H9 (cell line): Measurements from ENCODE around the gene RAB1A. TPM values are rescaled to one million over a fixed set of nuclear protein-coding genes. Genes with fewer than 3 reads are reported as not detected.

Source experiments
- DNase-seq: peaks from one replicate; pipeline ENCODE4 v3.0.0-alpha.2; 2017
- H2AFZ ChIP-seq: one replicate; pipeline ENCODE4 v1.6.1; 2013; ENCODE audit warnings: mild to moderate bottlenecking, low read length, control low read depth, moderate library complexity
- H2AK5ac ChIP-seq: 2 replicates; pipeline ENCODE4 v1.6.1; 2013; ENCODE audit warnings: low read length, control low read depth, mixed read lengths; ENCODE audit not compliant: insufficient read length
- H2BK120ac ChIP-seq: one replicate; pipeline ENCODE4 v1.6.1; 2013; ENCODE audit warnings: low read depth, mild to moderate bottlenecking, low read length, control low read depth, inconsistent platforms; ENCODE audit not compliant: poor library complexity, severe bottlenecking
- H2BK12ac ChIP-seq: 2 replicates; pipeline ENCODE4 v1.6.1; 2013; ENCODE audit warnings: low read length, control low read depth, mixed read lengths, low read depth; ENCODE audit not compliant: insufficient read length
- H2BK15ac ChIP-seq: 2 replicates; pipeline ENCODE4 v1.6.1; 2013; ENCODE audit warnings: low read depth, low read length, control low read depth
- H2BK20ac ChIP-seq: one replicate; pipeline ENCODE4 v1.6.1; 2013; ENCODE audit warnings: low read depth, mild to moderate bottlenecking, low read length, control low read depth, inconsistent platforms; ENCODE audit not compliant: poor library complexity, severe bottlenecking
- H2BK5ac ChIP-seq: 2 replicates; pipeline ENCODE4 v1.6.1; 2013; ENCODE audit warnings: low read length, control low read depth, mixed read lengths; ENCODE audit not compliant: insufficient read length
- H3K14ac ChIP-seq: 2 replicates; pipeline ENCODE4 v1.6.1; 2013; ENCODE audit warnings: low read length, control low read depth; ENCODE audit not compliant: insufficient read depth
- H3K18ac ChIP-seq: 2 replicates; pipeline ENCODE4 v1.6.1; 2013; ENCODE audit warnings: low read depth, mild to moderate bottlenecking, mixed read lengths, low read length, control low read depth; ENCODE audit not compliant: insufficient read length
- H3K23ac ChIP-seq: 2 replicates; pipeline ENCODE4 v1.6.1; 2013; ENCODE audit warnings: low read length, control low read depth, mixed read lengths, low read depth; ENCODE audit not compliant: insufficient read length
- H3K23me2 ChIP-seq: 2 replicates; pipeline ENCODE4 v1.6.1; 2013; ENCODE audit warnings: low read depth, mild to moderate bottlenecking, mixed read lengths, low read length, control low read depth; ENCODE audit not compliant: insufficient read length, poor library complexity, severe bottlenecking
- H3K27ac ChIP-seq: 2 replicates; pipeline ENCODE4 v1.5.1; 2013; ENCODE audit warnings: low read length, control low read depth, mixed read lengths, low read depth; ENCODE audit not compliant: insufficient read length
- H3K27me3 ChIP-seq: 2 replicates; pipeline ENCODE4 v1.6.1; 2013; ENCODE audit warnings: low read length, control low read depth, inconsistent platforms; ENCODE audit not compliant: insufficient read depth
- H3K4ac ChIP-seq: 2 replicates; pipeline ENCODE4 v1.6.1; 2013; ENCODE audit warnings: low read depth, mild to moderate bottlenecking, control low read depth, inconsistent platforms, low read length, moderate library complexity
- H3K4me1 ChIP-seq: 2 replicates; pipeline ENCODE4 v1.6.1; 2013; ENCODE audit warnings: low read length, control low read depth, inconsistent platforms; ENCODE audit not compliant: insufficient read depth
- H3K4me2 ChIP-seq: 2 replicates; pipeline ENCODE4 v1.6.1; 2013; ENCODE audit warnings: low read length, control low read depth, mixed read lengths; ENCODE audit not compliant: insufficient read length, insufficient read depth
- H3K56ac ChIP-seq: 2 replicates; pipeline ENCODE4 v1.6.1; 2013; ENCODE audit warnings: low read depth, mild to moderate bottlenecking, mixed read lengths, low read length, control low read depth; ENCODE audit not compliant: insufficient read length
- H3K79me1 ChIP-seq: 2 replicates; pipeline ENCODE4 v1.6.1; 2013; ENCODE audit warnings: low read depth, mild to moderate bottlenecking, moderate library complexity, low read length, control low read depth, inconsistent platforms; ENCODE audit not compliant: insufficient read depth, poor library complexity, severe bottlenecking
- H3K79me2 ChIP-seq: 2 replicates; pipeline ENCODE4 v1.6.1; 2013; ENCODE audit warnings: low read length, control low read depth, inconsistent platforms; ENCODE audit not compliant: insufficient read depth
- H3K9ac ChIP-seq: 2 replicates; pipeline ENCODE4 v1.6.1; 2013; ENCODE audit warnings: low read length, control low read depth, mixed read lengths; ENCODE audit not compliant: insufficient read length; ENCODE audit errors: extremely low read depth
- H3K9me3 ChIP-seq: one replicate; pipeline ENCODE4 v1.6.1; 2013; ENCODE audit warnings: low read depth, low read length, inconsistent platforms; ENCODE audit not compliant: control insufficient read depth
- H3T11ph ChIP-seq: one replicate; pipeline ENCODE4 v1.6.1; 2013; ENCODE audit warnings: mild to moderate bottlenecking, low read length, control low read depth, inconsistent platforms
- H4K20me1 ChIP-seq: one replicate; pipeline ENCODE4 v1.6.1; 2013; ENCODE audit not compliant: control insufficient read depth, insufficient read length, insufficient read depth
- H4K5ac ChIP-seq: 2 replicates; pipeline ENCODE4 v1.6.1; 2013; ENCODE audit warnings: low read depth, mild to moderate bottlenecking, mixed read lengths, low read length, control low read depth; ENCODE audit not compliant: insufficient read length
- H4K8ac ChIP-seq: replicated peaks from 2 replicates; pipeline ENCODE4 v1.6.1; 2013; ENCODE audit warnings: low read length, control low read depth, mixed read lengths, low read depth; ENCODE audit not compliant: insufficient read length
- H4K91ac ChIP-seq: 2 replicates; pipeline ENCODE4 v1.6.1; 2013; ENCODE audit warnings: low read depth, mild to moderate bottlenecking, moderate library complexity, mixed read lengths, low read length, control low read depth; ENCODE audit not compliant: insufficient read length
- H3K27ac Mint-ChIP-seq, 3 experiments: 2 replicates in 2 of 3; 3 replicates in 1 of 3; pipeline ENCODE4 v1.8.0; 2020 to 2021; ENCODE audit warnings: mixed read lengths in 3 of 3, mild to moderate bottlenecking in 1 of 3, moderate library complexity in 1 of 3
- H3K27me3 Mint-ChIP-seq: 2 replicates; pipeline ENCODE4 v1.8.0; 2021; ENCODE audit warnings: low read depth, mild to moderate bottlenecking, moderate library complexity, mixed read lengths
- H3K36me3 Mint-ChIP-seq, 3 experiments: 2 replicates in 2 of 3; 3 replicates in 1 of 3; pipeline ENCODE4 v1.8.0; 2020 to 2021; ENCODE audit warnings: low read depth in 3 of 3, mixed read lengths in 3 of 3; ENCODE audit not compliant: insufficient read depth in 1 of 3
- H3K4me1 Mint-ChIP-seq, 2 experiments: 2 replicates each; pipeline ENCODE4 v1.8.0; 2020; ENCODE audit warnings: mixed read lengths in 2 of 2
- H3K4me3 Mint-ChIP-seq, 2 experiments: 2 replicates in 1 of 2; 3 replicates in 1 of 2; pipeline ENCODE4 v1.8.0; 2020 to 2021; ENCODE audit warnings: mild to moderate bottlenecking in 2 of 2, mixed read lengths in 2 of 2, moderate library complexity in 1 of 2
- H3K9me3 Mint-ChIP-seq, 2 experiments: 2 replicates in 1 of 2; 3 replicates in 1 of 2; pipeline ENCODE4 v1.8.0; 2020; ENCODE audit warnings: mild to moderate bottlenecking in 2 of 2, mixed read lengths in 2 of 2, moderate library complexity in 1 of 2
- WGBS: extraction: QIAGEN DNeasy Blood & Tissue Kit; methylation state at CpG from one replicate; pipeline ENCODE4 v1.1.7; 2013; ENCODE audit warnings: missing lambda C conversion rate, low lambda C conversion rate, mixed read lengths; ENCODE audit not compliant: insufficient read length; ENCODE audit errors: extremely low coverage; 5-methylcytosine and 5-hydroxymethylcytosine counted together
- total RNA-seq: library from RNA; stranded (reverse); gene quantifications from 2 replicates; pipeline ENCODE4 v1.2.1, GENCODE V29; 2021
- TF ChIP-seq, protein P1 (sequence below): fragments of 200-600 bp; sonication (generic); conservative IDR thresholded peaks from 3 replicates; pipeline ENCODE4 v1.8.0; 2021; ENCODE audit warnings: antibody characterized with exemption, mild to moderate bottlenecking

RAB1A gene
- total RNA-seq, 1 experiment from 2014 or later, result 112 TPM

DNA sequence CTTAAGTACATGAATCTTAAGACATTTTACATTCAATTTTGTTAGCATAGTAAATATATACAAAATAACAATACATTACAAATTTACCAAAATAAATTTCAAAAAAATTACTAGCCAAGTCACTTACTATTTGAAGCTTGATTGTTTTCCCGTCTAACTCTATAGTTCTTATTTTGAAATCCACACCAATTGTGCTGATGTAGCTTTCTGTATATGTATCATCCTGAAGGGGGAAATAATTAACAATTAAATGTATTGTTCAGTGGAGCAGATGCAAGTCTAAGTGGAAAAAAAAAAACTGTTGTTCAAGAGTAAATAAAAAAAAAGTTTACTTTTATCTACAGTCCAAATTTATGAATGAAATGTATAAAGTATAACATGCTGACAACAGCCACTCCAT, 32.1 kb downstream of the RAB1A start:
- H2BK20ac ChIP-seq, result no peak overlapping the region
- H4K8ac ChIP-seq, result no peak overlapping the region
- no peak overlapping the region for H3K14ac ChIP-seq
- no peak overlapping the region for H2AFZ ChIP-seq
- no peak overlapping the region for H3K18ac ChIP-seq
- H3K56ac ChIP-seq, result no peak overlapping the region
- DNase-seq, result no peak
- no peak overlapping the region for H2BK5ac ChIP-seq
- no CpG with 5 or more reads among the region's 1 CpG for WGBS
- no peak overlapping the region for H4K91ac ChIP-seq
- H3K27me3 ChIP-seq, result no peaks in the 10 kb centered on the region
- no peak overlapping the region for H2BK15ac ChIP-seq
- H3K9ac ChIP-seq, result no peak overlapping the region
- H3K27me3 Mint-ChIP-seq, result no peaks in the 10 kb centered on the region
- H3K23me2 ChIP-seq, result no peaks in the 10 kb centered on the region
- H3K4me1 ChIP-seq, result no peaks in the 10 kb centered on the region
- H3K4me2 ChIP-seq, result no peak overlapping the region
- H3K4me3 Mint-ChIP-seq, result no peak overlapping the region
- no peaks in the 10 kb centered on the region for H3K79me2 ChIP-seq
- H4K20me1 ChIP-seq, result no peaks in the 10 kb centered on the region
- TF ChIP-seq, protein P1, sequence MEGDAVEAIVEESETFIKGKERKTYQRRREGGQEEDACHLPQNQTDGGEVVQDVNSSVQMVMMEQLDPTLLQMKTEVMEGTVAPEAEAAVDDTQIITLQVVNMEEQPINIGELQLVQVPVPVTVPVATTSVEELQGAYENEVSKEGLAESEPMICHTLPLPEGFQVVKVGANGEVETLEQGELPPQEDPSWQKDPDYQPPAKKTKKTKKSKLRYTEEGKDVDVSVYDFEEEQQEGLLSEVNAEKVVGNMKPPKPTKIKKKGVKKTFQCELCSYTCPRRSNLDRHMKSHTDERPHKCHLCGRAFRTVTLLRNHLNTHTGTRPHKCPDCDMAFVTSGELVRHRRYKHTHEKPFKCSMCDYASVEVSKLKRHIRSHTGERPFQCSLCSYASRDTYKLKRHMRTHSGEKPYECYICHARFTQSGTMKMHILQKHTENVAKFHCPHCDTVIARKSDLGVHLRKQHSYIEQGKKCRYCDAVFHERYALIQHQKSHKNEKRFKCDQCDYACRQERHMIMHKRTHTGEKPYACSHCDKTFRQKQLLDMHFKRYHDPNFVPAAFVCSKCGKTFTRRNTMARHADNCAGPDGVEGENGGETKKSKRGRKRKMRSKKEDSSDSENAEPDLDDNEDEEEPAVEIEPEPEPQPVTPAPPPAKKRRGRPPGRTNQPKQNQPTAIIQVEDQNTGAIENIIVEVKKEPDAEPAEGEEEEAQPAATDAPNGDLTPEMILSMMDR, result no peak
- no peak overlapping the region for H3K23ac ChIP-seq
- no peak overlapping the region for H2BK120ac ChIP-seq
- no peak overlapping the region for H2AK5ac ChIP-seq
- H3K36me3 Mint-ChIP-seq, result peaks cover 13 to 59% (median 41%) of the 10 kb centered on the region in 3 experiments; a peak in 6 of 7 replicates
- no peak overlapping the region for H3K27ac ChIP-seq
- H3T11ph ChIP-seq, result no peak overlapping the region
- no peaks in the 10 kb centered on the region for H3K9me3 Mint-ChIP-seq
- H3K4me1 Mint-ChIP-seq, result no peaks in the 10 kb centered on the region
- H4K5ac ChIP-seq, result no peak overlapping the region
- no peaks in the 10 kb centered on the region for H3K9me3 ChIP-seq
- no peak overlapping the region for H3K27ac Mint-ChIP-seq
- no peaks in the 10 kb centered on the region for H3K79me1 ChIP-seq
- H2BK12ac ChIP-seq, result no peak overlapping the region
- no peak overlapping the region for H3K4ac ChIP-seq
